GM19193 (cell line): ENCODE data around the gene NCOA7.

Experiments used
- POLR2A ChIP-seq: IDR thresholded peaks from 4 replicates; pipeline ENCODE4 v1.6.1; 2011; ENCODE audit not compliant: insufficient read depth, insufficient read length; ENCODE audit errors: extremely low read depth

The NCOA7 gene

DNA sequence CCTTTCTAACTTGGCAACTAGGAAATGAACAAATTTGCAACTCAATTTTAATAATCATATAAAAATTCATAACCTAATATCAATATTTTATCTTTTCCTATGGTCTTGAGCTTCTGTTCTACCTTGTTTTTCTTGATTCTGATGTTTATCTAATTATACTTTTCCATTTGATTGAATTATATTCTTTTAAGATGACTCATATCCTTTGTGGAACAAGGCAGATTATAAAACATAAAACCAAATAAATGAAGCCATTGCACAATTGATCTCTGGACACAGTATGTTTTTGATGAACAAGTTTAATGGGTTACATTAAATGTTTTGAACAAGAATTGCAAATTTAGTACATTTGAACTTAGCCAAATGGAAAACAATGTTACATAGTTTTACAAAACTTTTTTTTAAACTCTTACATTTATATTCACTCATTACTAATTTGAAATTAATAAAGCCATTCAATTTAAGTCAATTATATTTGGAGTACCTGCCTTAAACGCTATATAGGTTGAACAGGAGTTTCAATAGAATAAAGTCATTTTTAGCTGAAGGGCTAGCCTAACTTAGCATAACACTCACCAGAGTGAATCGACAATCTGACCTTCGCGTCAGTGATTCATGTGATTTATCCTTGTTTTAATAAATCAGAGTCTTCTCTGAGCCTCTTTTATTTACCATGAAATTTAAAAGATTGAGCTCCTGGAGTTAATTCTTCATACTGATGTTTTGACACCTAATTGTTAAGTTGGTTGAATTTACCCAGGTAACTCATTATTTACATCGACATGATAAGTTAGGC, 3.8 kb downstream of the NCOA7 start:
- no peak for TF ChIP-seq POLR2A

DNA sequence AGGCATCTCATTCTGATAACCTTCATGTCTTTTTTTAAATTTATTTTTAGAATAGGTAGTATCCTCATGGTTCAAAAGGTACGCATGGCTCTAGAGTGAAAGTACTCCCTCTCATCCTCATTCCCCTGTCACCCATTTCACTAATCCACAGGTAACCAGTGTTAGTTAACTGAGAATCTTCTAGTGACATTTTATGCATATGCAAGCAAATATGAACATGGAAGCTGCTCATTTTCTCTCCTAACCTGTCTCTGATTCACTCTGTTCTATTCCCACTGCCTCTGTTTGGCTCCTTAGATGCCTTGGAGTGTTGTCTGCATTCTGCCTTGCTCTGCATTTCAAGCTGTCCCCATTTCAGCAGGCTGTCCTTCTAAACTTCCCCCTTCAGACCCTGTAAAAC, 4.5 kb downstream of the NCOA7 start:
- no peak for TF ChIP-seq POLR2A

- TF ChIP-seq POLR2A: no peak
Observed at GRCh38 chr6:125797120-125797885, 6.5 kb downstream of the NCOA7 start.

GRCh38 chr6:125797886-125798444, 7.2 kb downstream of the NCOA7 start:
- no peak for TF ChIP-seq POLR2A

- TF ChIP-seq POLR2A: no peak
Observed at GRCh38 chr6:125798734-125799508, 8.2 kb downstream of the NCOA7 start.

DNA sequence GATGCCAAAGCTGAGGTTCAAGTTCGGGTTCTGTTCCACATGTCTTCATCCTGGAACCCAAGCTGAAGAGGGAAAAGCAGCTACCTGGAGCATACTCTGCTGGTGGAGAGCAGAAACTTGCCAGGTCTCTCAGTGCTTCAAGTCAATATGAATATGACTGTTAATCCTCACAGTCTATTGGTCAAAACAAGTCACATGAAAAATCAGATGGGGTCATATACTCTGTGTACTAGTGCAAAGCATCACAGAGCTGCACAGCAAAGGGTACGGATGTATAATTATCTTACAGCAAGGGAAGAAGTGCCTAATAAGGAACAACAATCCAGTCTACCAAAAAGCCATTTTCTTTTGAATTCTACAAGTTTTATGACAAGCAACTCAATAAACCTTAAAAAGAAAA, 11.6 kb downstream of the NCOA7 start:
- TF ChIP-seq POLR2A: no peak

DNA sequence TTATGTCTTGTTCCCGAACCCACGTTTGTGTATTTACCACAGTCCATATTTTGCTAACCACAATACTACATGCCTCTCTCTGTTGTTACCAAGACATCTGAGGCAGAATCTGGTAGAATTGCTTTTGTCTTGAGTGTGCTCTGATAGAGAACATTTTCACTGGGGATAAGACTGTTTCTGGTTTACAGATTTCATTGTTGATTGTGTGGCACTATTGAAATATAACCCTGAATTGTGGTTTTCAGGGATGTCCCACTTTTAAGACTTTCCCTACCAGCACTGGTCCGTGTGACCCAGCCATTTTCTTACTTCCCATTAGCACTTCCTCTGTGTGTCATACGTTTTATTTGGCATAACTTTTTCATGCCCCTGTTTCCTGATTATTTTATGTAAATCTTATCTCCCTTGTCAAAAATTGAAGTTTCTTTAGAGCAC, 12.2 kb downstream of the NCOA7 start:
- TF ChIP-seq POLR2A: no peak

DNA sequence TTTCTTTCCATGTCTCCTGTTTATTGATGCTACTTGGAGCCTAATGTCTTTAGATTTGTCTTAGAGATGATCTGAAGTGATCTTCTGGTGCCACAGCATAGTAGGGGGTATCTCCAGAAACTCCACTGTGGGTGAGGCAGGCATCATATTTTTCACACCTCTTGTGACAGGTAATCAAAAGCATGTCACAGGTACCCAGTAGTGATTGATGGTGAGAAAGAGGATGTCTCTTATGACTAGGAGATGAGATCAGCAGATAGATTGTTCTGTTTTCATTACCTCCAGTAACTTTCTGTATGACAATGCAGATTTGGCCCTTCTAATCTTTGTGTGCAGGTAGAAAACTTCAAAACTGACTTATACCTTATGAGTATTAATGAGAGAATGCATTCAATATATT, 13.5 kb downstream of the NCOA7 start:
- TF ChIP-seq POLR2A: no peak

- TF ChIP-seq POLR2A: no peak
Observed at GRCh38 chr6:125806813-125807212, 16.1 kb downstream of the NCOA7 start.

GRCh38 chr6:125807293-125807692, 16.5 kb downstream of the NCOA7 start:
- no peak for TF ChIP-seq POLR2A

DNA sequence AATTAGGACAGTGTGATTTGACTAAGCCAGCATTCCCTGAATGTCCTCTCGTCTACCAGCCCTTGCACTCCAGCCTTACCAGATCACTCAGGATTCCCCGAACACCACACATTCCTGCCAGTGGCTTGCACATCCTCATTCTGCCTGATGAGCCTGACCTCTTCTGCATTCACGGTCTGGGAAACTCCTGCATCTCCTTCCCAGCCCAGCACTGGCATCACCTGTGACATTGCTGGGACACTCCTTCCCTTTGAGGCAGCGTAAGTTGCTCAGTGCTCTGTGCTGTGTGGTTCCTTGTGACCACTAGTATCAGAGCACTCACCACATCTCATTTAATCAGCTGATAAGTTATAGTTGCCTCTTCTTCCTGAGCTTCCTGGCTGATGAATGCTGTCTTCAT, 17.3 kb downstream of the NCOA7 start:
- TF ChIP-seq POLR2A: no peak

DNA sequence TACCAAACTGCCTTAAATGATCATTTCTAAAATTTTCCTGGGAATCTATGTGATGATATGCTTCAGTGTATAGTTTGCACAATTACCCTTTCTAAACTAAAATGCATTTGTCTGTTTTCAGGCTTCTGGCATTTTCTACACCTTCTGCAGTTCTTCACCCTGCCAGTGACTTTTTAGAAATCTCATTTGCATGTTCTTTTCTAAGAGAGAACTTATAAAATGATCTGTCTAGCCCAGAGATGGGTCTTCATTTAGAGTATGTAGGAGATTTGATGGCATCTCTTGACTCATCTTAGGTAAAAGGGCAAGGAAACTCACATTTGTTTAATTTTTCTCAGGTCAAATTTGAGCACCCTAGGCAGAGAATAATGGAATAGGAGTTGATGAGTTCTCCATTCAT, 17.8 kb downstream of the NCOA7 start:
- TF ChIP-seq POLR2A: no peak

DNA sequence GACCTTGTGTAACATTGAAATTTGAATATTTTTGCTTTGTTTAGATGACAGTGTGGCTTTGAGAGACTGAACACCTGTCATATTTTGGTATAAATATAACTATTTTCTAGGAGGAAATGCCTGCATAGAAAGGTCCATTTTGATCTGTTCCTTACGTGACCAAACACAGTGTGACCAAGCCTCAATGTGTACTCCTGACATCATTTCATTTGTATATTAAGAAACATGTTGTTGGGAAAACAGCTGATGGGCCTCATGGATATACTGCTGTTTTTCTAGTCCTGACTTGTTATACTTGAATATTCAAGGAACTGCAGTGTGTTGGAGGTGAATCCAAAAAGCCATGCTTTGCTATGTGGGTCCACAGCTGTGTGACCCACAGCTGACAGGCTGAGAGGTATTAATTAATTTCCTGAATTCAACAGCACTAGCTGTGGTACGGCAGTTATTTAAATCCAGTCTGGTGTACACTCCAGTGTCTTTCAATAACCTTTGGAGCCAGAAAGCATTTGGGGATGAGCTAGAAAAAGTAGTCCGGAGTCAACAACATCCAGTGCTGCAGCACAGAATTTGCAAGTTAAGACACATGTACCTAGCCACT, 18.9 kb downstream of the NCOA7 start:
- no peak for TF ChIP-seq POLR2A

DNA sequence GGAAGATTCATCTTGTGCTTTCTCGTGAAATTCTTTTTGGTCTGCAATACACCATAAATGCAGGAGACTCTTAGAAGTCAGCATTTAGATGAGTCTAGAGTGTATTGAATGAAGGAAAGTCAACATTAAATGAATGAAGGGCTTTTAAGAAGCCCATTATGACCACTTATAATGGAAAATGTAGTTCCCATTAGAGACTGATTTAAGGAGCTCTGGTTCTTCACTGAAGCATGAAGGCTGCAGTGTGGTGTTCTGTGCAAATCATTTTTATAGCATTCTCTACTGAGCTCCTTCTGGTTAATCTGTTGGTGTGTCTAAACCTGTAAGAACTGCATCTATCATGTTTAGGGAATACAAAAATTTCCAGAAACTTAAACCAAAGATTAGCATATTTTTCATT, 19.7 kb downstream of the NCOA7 start:
- TF ChIP-seq POLR2A: no peak

DNA sequence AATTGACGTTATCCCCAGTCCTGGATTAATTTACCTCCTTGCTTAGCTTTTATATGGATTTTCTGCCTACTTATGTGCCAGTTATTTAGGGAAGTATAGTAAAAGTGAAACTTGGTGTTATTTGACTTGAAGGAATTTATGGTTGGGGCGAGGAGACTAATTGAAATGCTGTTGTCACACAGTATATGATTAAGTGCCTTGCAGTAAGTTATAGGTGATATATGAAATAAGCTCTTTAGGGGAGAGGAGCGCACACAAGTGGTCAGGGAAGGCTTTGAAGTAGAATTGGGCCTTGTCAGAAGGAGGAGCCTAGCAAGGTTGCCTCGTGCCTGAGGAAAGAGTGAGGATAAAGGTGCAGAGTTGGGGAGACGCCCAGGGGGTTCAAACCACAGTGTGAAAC, 20.5 kb downstream of the NCOA7 start:
- TF ChIP-seq POLR2A: no peak
